Type B pancreatic cell (in vitro differentiated cells): Measurements from ENCODE around the gene ZNF780B. TPM values are rescaled to one million over a fixed set of nuclear protein-coding genes. Genes with fewer than 3 reads are reported as not detected.

Source experiments
- DNase-seq: peaks from one replicate; pipeline ENCODE4 v3.0.0; 2021; ENCODE audit warnings: mixed read lengths; ENCODE audit not compliant: unreplicated experiment; ENCODE audit errors: extremely low spot score
- H3K27ac Mint-ChIP-seq: 2 replicates; pipeline ENCODE4 v1.8.0; 2021; ENCODE audit warnings: mild to moderate bottlenecking, mixed read lengths
- H3K27me3 Mint-ChIP-seq: 2 replicates; pipeline ENCODE4 v1.8.0; 2021; ENCODE audit warnings: mixed read lengths
- H3K36me3 Mint-ChIP-seq: 2 replicates; pipeline ENCODE4 v1.8.0; 2021; ENCODE audit warnings: mixed read lengths
- H3K4me1 Mint-ChIP-seq: one replicate; pipeline ENCODE4 v1.8.0; 2021; ENCODE audit warnings: mixed read lengths; ENCODE audit not compliant: unreplicated experiment
- H3K4me3 Mint-ChIP-seq: 2 replicates; pipeline ENCODE4 v1.8.0; 2021; ENCODE audit warnings: mild to moderate bottlenecking, mixed read lengths
- H3K9me3 Mint-ChIP-seq: 2 replicates; pipeline ENCODE4 v1.8.0; 2021; ENCODE audit warnings: mixed read lengths
- total RNA-seq: library from RNA; stranded (reverse); gene quantifications from 2 replicates; pipeline ENCODE4 v1.2.1, GENCODE V29; 2021; ENCODE audit warnings: low replicate concordance
- TF ChIP-seq, protein P1 (sequence below): fragments of 200-600 bp; sonication (generic); conservative IDR thresholded peaks from 2 replicates; pipeline ENCODE4 v1.5.0; 2021; ENCODE audit warnings: antibody characterized with exemption, mild to moderate bottlenecking

ZNF780B gene
- total RNA-seq, 1 donor from 2014 or later = 38.8 TPM

DNA sequence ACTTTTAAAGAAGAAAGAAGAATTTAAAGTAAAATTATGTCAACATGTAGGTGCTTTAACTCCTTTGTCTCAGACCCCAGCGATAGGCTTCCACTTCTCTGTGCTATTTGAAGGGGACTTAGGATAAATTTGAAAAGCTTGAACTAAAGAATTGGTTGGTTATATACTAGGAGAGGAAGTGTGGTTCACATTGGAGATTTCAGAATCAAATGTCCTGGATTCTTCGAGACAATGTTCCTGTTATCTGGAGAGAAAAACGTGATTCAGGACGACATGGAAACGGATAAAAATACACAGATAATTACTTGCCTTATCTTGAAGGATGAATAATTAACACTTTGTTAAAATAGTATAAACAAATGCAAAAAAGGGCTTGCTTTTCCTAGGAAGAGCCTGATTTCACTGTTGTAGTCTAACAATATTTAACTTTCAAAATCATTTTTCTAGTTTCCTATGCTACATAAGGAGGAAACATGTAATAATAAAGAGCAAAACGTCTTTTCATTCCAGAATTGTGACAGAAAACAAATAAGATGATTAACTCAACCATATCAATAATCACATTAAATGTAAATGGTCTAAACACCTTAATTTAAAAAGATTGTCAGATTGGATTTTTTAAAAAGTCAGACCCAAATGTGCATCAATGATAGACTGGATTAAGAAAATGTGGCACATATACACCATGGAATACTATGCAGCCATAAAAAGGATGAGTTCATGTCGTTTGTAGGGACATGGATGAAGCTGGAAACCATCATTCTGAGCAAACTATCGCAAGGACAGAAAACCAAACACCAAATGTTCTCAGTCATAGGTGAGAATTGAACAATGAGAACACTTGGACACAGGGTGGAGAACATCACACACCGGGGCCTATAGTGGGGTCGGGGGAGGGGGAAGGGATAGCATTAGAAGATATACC, 35.4 kb upstream of the ZNF780B start:
- TF ChIP-seq, protein P1, sequence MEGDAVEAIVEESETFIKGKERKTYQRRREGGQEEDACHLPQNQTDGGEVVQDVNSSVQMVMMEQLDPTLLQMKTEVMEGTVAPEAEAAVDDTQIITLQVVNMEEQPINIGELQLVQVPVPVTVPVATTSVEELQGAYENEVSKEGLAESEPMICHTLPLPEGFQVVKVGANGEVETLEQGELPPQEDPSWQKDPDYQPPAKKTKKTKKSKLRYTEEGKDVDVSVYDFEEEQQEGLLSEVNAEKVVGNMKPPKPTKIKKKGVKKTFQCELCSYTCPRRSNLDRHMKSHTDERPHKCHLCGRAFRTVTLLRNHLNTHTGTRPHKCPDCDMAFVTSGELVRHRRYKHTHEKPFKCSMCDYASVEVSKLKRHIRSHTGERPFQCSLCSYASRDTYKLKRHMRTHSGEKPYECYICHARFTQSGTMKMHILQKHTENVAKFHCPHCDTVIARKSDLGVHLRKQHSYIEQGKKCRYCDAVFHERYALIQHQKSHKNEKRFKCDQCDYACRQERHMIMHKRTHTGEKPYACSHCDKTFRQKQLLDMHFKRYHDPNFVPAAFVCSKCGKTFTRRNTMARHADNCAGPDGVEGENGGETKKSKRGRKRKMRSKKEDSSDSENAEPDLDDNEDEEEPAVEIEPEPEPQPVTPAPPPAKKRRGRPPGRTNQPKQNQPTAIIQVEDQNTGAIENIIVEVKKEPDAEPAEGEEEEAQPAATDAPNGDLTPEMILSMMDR = no peak
- Mint-ChIP-seq H3K27me3 (peaks cover 6% of the 10 kb centered on the region), H3K4me1 (peaks cover 23% of the 10 kb centered on the region), H3K4me3 (peak overlapping the region; percentile 100), H3K27ac (peak overlapping the region; percentile 100), H3K9me3 (peaks cover 6% of the 10 kb centered on the region), H3K36me3 (peaks cover 21% of the 10 kb centered on the region)
- DNase-seq = no peak

DNA sequence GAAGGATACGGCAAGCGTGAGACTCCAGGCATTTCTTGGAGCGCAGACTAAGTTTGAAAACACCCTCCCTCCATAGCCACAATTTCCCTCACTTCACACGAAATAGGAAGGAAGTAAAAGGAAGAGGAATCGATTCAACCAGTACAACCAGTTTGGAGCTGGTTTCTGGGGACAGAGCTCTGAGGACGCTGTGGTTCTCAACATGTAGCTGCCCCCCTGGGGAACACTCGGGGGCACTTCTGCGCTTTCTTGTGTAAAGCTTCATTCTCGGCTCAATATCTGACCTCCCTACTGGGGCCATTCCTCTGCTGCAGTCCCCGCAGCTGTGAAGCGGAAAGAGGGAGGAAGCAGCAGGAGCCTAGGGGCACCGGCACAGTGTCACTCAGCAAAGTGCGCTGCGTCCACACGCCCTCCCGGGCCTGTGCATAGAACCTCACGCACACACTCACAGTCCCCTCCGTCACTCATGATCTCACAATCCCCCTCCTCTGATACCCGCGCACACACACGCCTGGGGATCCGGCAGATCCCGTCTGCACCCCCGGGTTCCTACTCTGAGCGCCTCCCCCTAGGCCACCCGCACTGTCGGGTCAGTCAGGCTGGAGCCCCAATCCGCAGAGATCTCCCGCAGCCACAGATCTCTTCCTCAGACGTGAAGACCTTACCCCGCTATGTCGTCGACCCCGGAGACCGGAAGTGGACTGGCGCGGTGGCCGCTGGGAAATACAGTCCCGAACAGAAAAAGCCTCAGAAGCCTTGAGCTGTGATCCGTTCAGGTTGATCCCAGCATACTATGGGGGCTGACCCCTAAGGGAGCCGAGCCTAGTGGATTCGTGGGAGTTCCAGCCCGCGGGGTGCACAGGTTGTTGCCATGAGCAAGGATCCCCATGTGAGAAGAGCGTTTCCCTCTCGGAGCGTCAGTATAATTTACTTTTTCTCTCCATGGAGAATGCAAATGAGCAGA, 34.5 kb upstream of the ZNF780B start, which contains the start of gene ZNF780A:
Gene ZNF780A, minus strand, starts transcription at position 703 of the 964 bp plus-strand sequence. CDS start 6,190 bp downstream, outside the sequence.
- Mint-ChIP-seq H3K27me3 (peaks cover 2% of the 10 kb centered on the region), H3K9me3 (peaks cover 6% of the 10 kb centered on the region), H3K4me1 (peaks cover 23% of the 10 kb centered on the region), H3K27ac (peak within 1 kb of the TSS; percentile 100), H3K36me3 (peaks cover 21% of the 10 kb centered on the region), H3K4me3 (peak within 1 kb of the TSS; percentile 100)
- peak; percentile 88 for DNase-seq
- TF ChIP-seq, protein P1 = no peak

- peaks cover 6% of the 10 kb centered on the region for H3K9me3 Mint-ChIP-seq
- peaks cover 23% of the 10 kb centered on the region for H3K4me1 Mint-ChIP-seq
- H3K36me3 Mint-ChIP-seq = peaks cover 21% of the 10 kb centered on the region
- DNase-seq = no peak
- peak overlapping the region; percentile 100 for H3K27ac Mint-ChIP-seq
- peak overlapping the region; percentile 100 for H3K4me3 Mint-ChIP-seq
- peaks cover under 1% of the 10 kb centered on the region for H3K27me3 Mint-ChIP-seq
- TF ChIP-seq, protein P1 = no peak
Measured at GRCh38 chr19:40089462-40089861, 33.4 kb upstream of the ZNF780B start.

DNA sequence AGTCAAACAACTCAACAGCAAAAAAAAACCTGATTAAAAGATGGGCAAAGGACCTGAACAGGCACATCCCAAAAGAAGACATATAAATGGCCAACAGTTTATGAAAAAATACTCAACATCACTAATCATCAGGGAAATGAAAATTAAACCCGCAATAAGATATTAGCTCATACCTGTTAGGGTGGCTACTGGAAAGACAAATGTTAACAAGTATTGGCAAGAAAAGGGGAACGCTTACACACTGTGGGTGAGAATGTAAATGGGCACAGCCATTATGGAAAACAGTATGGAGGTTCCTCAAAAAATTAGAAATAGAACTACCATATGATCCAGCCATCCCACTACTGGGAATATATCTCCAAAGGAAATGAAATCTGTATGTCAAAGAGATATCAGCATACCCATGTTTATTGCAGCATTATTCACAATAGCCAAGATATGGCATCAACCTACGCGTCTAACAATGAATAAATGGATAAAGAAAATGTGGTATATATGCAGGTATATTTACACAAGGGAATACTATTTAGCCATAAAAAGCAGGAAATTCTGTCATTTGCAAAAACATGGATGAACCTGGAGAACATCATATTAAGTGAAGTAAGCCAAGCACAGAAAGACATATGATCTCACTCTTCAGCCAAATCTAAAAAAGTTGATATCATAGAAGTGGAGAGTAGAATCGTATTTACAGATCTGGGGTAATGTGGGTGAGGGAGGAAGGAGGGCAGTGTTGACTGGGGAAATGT, 32.4 kb upstream of the ZNF780B start:
- peaks cover 21% of the 10 kb centered on the region for H3K36me3 Mint-ChIP-seq
- H3K27ac Mint-ChIP-seq = peak overlapping the region; percentile 28
- no peak for DNase-seq
- H3K9me3 Mint-ChIP-seq = peaks cover 6% of the 10 kb centered on the region
- TF ChIP-seq, protein P1 = no peak
- peaks cover 23% of the 10 kb centered on the region for H3K4me1 Mint-ChIP-seq
- peak overlapping the region; percentile 100 for H3K4me3 Mint-ChIP-seq
- no peaks in the 10 kb centered on the region for H3K27me3 Mint-ChIP-seq

DNA sequence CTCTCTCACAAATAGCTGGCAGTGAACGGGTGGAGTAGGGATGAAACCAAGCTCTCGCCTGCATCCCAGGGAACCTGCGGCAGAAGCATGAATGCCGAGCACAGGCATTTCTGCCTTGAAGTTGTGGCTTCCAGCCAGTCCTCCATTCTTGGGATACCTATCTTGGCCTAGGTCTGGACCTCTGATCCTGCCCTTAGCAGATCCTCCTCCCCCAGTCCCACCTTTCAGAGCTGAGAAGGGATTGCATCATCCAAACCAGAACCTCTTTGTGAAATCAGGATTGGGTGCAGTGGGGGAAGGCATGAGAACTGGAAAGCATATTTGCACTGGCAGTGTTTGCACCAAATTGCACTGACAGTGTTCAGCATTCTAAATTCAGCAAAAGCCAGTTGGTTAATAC, 28.9 kb upstream of the ZNF780B start:
- Mint-ChIP-seq H3K27ac (no peak overlapping the region), H3K36me3 (peaks cover 45% of the 10 kb centered on the region), H3K4me1 (peaks cover 14% of the 10 kb centered on the region), H3K9me3 (peaks cover 6% of the 10 kb centered on the region), H3K4me3 (no peak overlapping the region), H3K27me3 (no peaks in the 10 kb centered on the region)
- TF ChIP-seq, protein P1 = no peak
- no peak for DNase-seq
